Measurements from ENCODE around the gene ISY1.
"Not testable (repeated sequence)": the region's sequence is repeated elsewhere in the genome, so short reads cannot be mapped to it uniquely, and the experiment has no call there.

Gene ISY1

GRCh38 chr3:129095285-129095684, 65.6 kb downstream of the ISY1 start:
- no peak for TF ChIP-seq Cebpa-rat (IDR thresholded peaks at IDR 0.05)
- Histone ChIP-seq H3K4me1 (peaks cover 0 to 19% (median 10%) of the 10 kb centered on the region in 10 experiments; a peak in 15 of 20 replicates), H3K4me2 (no peak overlapping the region), H3K36me3 (peaks cover 76 to 93% (median 91%) of the 10 kb centered on the region in 11 experiments), H3K4me3 (no peak overlapping the region), H3K27ac (no peak overlapping the region), H3K9me3 (replicated peaks in 1 of 11) (peaks cover 0 to 18% (median 6%) of the 10 kb centered on the region in 11 experiments; a peak in 8 of 22 replicates), H4K20me1 (peaks cover 47 to 87% (median 68%) of the 10 kb centered on the region in 11 experiments), H3K27me3 (no peaks in the 10 kb centered on the region), H3K9ac (no peak overlapping the region)

GRCh38 chr3:129088312-129088711, 72.6 kb downstream of the ISY1 start:
- peaks cover 0 to 21% (median 13%) of the 10 kb centered on the region in 11 experiments; a peak in 15 of 22 replicates for H4K20me1 ChIP-seq
- H3K27me3 ChIP-seq; H3K4me2 ChIP-seq; H3K4me3 ChIP-seq; H3K27ac ChIP-seq; H3K9ac ChIP-seq; H3K9me3 ChIP-seq (replicated peaks in 1 of 11): not testable (repeated sequence)
- H3K36me3 ChIP-seq: peaks cover 20 to 31% (median 23%) of the 10 kb centered on the region in 11 experiments
- peaks cover 0 to 26% (median 11%) of the 10 kb centered on the region in 10 experiments; a peak in 15 of 20 replicates for H3K4me1 ChIP-seq

GRCh38 chr3:129087904-129088303, 73.0 kb downstream of the ISY1 start:
- H3K4me2 ChIP-seq; H3K27ac ChIP-seq; H3K9me3 ChIP-seq (replicated peaks in 1 of 11); H3K27me3 ChIP-seq; H3K9ac ChIP-seq; H3K4me3 ChIP-seq: not testable (repeated sequence)
- Histone ChIP-seq H4K20me1 (peaks cover 0 to 19% (median 9%) of the 10 kb centered on the region in 11 experiments; a peak in 15 of 22 replicates), H3K4me1 (peaks cover 0 to 26% (median 11%) of the 10 kb centered on the region in 10 experiments; a peak in 15 of 20 replicates), H3K36me3 (peaks cover 16 to 27% (median 19%) of the 10 kb centered on the region in 11 experiments)

GRCh38 chr3:129087138-129087702, 73.6 kb downstream of the ISY1 start:
- Histone ChIP-seq H3K9me3 (replicated peaks in 1 of 11) (no peaks in the 10 kb centered on the region), H3K9ac (0 out of 22 replicates have a peak overlapping the region, but pooled peaks of 2 of the 11 experiments have one; percentile 9 to 22), H3K4me2 (no peak overlapping the region), H4K20me1 (peaks cover 0 to 13% (median 8%) of the 10 kb centered on the region in 11 experiments; a peak in 15 of 22 replicates), H3K4me3 (no peak overlapping the region), H3K27ac (peak overlapping the region in 3 of 11 experiments; percentile 35 to 38 (median 38); a peak in 3 of 22 replicates), H3K27me3 (no peaks in the 10 kb centered on the region), H3K4me1 (peaks cover 1 to 28% (median 12%) of the 10 kb centered on the region in 10 experiments; a peak in 18 of 20 replicates), H3K36me3 (peaks cover 11 to 20% (median 12%) of the 10 kb centered on the region in 11 experiments; a peak in 21 of 22 replicates)
- no peak for TF ChIP-seq Cebpa-rat (IDR thresholded peaks at IDR 0.05)

- peaks cover 0 to 22% (median 8%) of the 10 kb centered on the region in 10 experiments; a peak in 16 of 20 replicates for H3K4me1 ChIP-seq
- TF ChIP-seq Cebpa-rat (IDR thresholded peaks at IDR 0.05): no peak
- peaks cover 0 to 8% (median 0%) of the 10 kb centered on the region in 11 experiments; a peak in 6 of 22 replicates for H3K36me3 ChIP-seq
- no peaks in the 10 kb centered on the region for H3K9me3 ChIP-seq (replicated peaks in 1 of 11)
- H3K27ac ChIP-seq: no peak overlapping the region
- H3K4me3 ChIP-seq: no peak overlapping the region
- no peak overlapping the region for H3K4me2 ChIP-seq
- H3K9ac ChIP-seq: no peak overlapping the region
- no peaks in the 10 kb centered on the region for H3K27me3 ChIP-seq
- peaks cover 0 to 5% (median 0%) of the 10 kb centered on the region in 11 experiments; a peak in 1 of 22 replicates for H4K20me1 ChIP-seq
Measured at GRCh38 chr3:129085818-129086217, 75.0 kb downstream of the ISY1 start.

- TF ChIP-seq Cebpa-rat (IDR thresholded peaks at IDR 0.05): no peak
- Histone ChIP-seq H4K20me1 (peaks cover 0 to 5% (median 0%) of the 10 kb centered on the region in 11 experiments; a peak in 1 of 22 replicates), H3K4me1 (peaks cover 0 to 22% (median 8%) of the 10 kb centered on the region in 10 experiments; a peak in 15 of 20 replicates), H3K4me3 (no peak overlapping the region), H3K9ac (no peak overlapping the region), H3K4me2 (no peak overlapping the region), H3K9me3 (replicated peaks in 1 of 11) (no peaks in the 10 kb centered on the region), H3K27ac (no peak overlapping the region), H3K27me3 (no peaks in the 10 kb centered on the region), H3K36me3 (peaks cover 0 to 8% (median 0%) of the 10 kb centered on the region in 11 experiments; a peak in 6 of 22 replicates)
Measured at GRCh38 chr3:129085165-129085715, 75.6 kb downstream of the ISY1 start.

GRCh38 chr3:129084501-129084900, 76.4 kb downstream of the ISY1 start:
- peaks cover 0 to 22% (median 8%) of the 10 kb centered on the region in 10 experiments; a peak in 15 of 20 replicates for H3K4me1 ChIP-seq
- H4K20me1 ChIP-seq: peaks cover 0 to 5% (median 0%) of the 10 kb centered on the region in 11 experiments; a peak in 1 of 22 replicates
- H3K9me3 ChIP-seq (replicated peaks in 1 of 11): no peaks in the 10 kb centered on the region
- H3K36me3 ChIP-seq: peaks cover 0 to 8% (median 0%) of the 10 kb centered on the region in 11 experiments; a peak in 6 of 22 replicates
- no peak overlapping the region for H3K9ac ChIP-seq
- H3K27ac ChIP-seq: no peak overlapping the region
- no peak overlapping the region for H3K4me2 ChIP-seq
- H3K27me3 ChIP-seq: no peaks in the 10 kb centered on the region
- H3K4me3 ChIP-seq: no peak overlapping the region
- no peak for TF ChIP-seq Cebpa-rat (IDR thresholded peaks at IDR 0.05)

GRCh38 chr3:129082026-129082425, 78.8 kb downstream of the ISY1 start:
- H3K4me2 ChIP-seq: peak overlapping the region in 3 of 11 experiments; percentile 18 to 50 (median 21); a peak in 5 of 22 replicates
- H3K9me3 ChIP-seq (replicated peaks in 1 of 11): no peaks in the 10 kb centered on the region
- H3K27me3 ChIP-seq: no peaks in the 10 kb centered on the region
- no peak overlapping the region for H3K9ac ChIP-seq
- peaks cover 0 to 8% (median 0%) of the 10 kb centered on the region in 11 experiments; a peak in 5 of 22 replicates for H3K36me3 ChIP-seq
- peaks cover 0 to 1% (median 0%) of the 10 kb centered on the region in 11 experiments; a peak in 1 of 22 replicates for H4K20me1 ChIP-seq
- H3K4me1 ChIP-seq: peaks cover 0 to 18% (median 8%) of the 10 kb centered on the region in 10 experiments; a peak in 13 of 20 replicates
- H3K4me3 ChIP-seq: no peak overlapping the region
- H3K27ac ChIP-seq: no peak overlapping the region
- no peak for TF ChIP-seq Cebpa-rat (IDR thresholded peaks at IDR 0.05)

- Histone ChIP-seq H3K27ac (no peak overlapping the region), H3K9me3 (replicated peaks in 1 of 11) (no peaks in the 10 kb centered on the region), H4K20me1 (no peaks in the 10 kb centered on the region), H3K36me3 (peaks cover 0 to 5% (median 0%) of the 10 kb centered on the region in 11 experiments; a peak in 2 of 22 replicates), H3K27me3 (no peaks in the 10 kb centered on the region), H3K9ac (no peak overlapping the region), H3K4me1 (peaks cover 0 to 14% (median 8%) of the 10 kb centered on the region in 10 experiments; a peak in 13 of 20 replicates), H3K4me3 (no peak overlapping the region), H3K4me2 (no peak overlapping the region)
- TF ChIP-seq Cebpa-rat (IDR thresholded peaks at IDR 0.05): no peak
Measured at GRCh38 chr3:129081503-129081902, 79.4 kb downstream of the ISY1 start.
